ENCODE data around the gene F10.

F10 gene

DNA sequence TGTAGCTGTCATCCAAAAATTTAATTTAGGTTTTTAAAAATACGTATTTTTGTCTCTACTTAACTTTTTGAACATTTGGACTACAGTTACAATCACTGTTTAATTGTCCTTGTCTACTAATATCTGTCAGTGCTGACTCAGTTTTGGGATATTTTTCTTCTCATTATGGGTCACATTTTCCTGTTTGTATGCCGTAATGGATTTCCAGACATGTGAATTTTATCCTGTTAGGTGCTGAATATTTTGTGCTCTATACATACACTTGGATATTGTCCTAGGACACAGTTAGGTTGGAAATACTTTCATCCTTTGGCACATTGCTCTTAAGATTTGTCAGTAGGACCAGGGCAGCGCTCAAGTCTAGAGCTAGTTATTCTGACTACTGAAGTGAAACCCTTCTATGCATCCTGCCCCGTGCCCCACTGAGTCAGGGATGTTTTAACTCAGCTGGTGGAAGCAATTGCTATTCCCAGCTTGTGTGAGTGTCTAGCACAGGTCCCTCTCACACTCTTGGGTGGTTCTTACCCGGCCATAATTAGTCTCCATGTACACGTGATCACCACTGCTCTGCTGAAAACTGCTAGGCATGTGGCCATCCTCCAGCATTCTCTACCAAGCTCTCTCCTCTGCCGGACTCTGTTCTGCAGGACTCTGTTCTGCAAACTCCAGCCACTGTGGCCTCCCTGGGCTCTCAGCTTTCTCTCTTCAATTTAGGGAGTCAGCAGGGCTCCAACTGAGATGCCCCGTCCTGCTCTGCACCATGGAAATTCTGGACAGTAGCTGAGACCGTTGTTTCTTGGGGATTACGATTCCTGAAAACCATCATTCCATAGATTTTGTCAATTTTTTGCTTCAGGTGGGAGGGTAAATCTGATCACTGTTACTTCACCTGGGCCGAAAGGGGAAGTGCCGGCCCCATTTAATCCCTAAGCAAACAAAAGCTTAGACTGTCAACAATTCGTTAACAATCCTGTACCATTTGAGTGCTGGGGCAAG lies 47.0 kb downstream of the F10 start:
- TF ChIP-seq TSHZ2 (CRISPR knock-in tag; IDR thresholded peaks at IDR 0.05) (no peak), CSRNP3 (CRISPR knock-in tag; IDR thresholded peaks at IDR 0.05) (no peak), ZNF565 (CRISPR knock-in tag; conservative IDR thresholded peaks at IDR 0.05; ENCODE audit: low read depth) (no peak), ZNF70 (CRISPR knock-in tag; IDR thresholded peaks at IDR 0.05) (no peak), ARNTL (CRISPR knock-in tag; IDR thresholded peaks at IDR 0.05; ENCODE audit: borderline replicate concordance, low read depth) (no peak), ESRRG (CRISPR knock-in tag; IDR thresholded peaks at IDR 0.05) (no peak), CREB5 (CRISPR knock-in tag; IDR thresholded peaks at IDR 0.05; ENCODE audit: low read depth) (no peak), TOX (CRISPR knock-in tag; IDR thresholded peaks at IDR 0.05; ENCODE audit: borderline replicate concordance) (no peak), ZFP30 (CRISPR knock-in tag; IDR thresholded peaks at IDR 0.05) (no peak), PPARA (CRISPR knock-in tag; IDR thresholded peaks at IDR 0.05; ENCODE audit: borderline replicate concordance) (no peak), SNAI2 (CRISPR knock-in tag; IDR thresholded peaks at IDR 0.05) (no peak), TCF4 (CRISPR knock-in tag; IDR thresholded peaks at IDR 0.05; ENCODE audit: borderline replicate concordance) (no peak)
- TF ChIP-seq, protein P1, sequence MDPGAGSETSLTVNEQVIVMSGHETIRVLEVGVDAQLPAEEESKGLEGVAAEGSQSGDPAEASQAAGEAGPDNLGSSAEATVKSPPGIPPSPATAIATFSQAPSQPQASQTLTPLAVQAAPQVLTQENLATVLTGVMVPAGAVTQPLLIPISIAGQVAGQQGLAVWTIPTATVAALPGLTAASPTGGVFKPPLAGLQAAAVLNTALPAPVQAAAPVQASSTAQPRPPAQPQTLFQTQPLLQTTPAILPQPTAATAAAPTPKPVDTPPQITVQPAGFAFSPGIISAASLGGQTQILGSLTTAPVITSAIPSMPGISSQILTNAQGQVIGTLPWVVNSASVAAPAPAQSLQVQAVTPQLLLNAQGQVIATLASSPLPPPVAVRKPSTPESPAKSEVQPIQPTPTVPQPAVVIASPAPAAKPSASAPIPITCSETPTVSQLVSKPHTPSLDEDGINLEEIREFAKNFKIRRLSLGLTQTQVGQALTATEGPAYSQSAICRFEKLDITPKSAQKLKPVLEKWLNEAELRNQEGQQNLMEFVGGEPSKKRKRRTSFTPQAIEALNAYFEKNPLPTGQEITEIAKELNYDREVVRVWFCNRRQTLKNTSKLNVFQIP (CRISPR knock-in tag; IDR thresholded peaks at IDR 0.05; ENCODE audit: borderline replicate concordance, low read depth) = no peak
- ATAC-seq = no peak

DNA sequence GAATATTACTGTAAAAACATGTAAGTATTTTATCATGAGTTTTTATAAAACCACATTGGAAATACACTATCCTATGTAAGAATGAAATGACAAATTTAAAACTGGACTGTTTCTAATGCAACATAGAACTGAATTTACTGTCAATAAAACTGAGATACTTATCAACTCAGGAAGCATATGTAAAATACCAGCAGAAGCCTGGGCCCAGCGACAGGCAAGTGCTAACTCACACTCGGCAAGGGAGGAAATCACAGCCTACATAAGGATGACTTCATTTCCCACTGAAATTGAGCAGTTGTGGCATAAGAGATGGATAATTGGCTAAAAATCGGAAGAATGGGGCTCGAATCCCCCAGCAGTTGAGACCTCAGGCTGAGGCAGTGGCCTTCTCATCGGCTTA lies 47.9 kb downstream of the F10 start:
- no peak for ATAC-seq
- TF ChIP-seq ZC3H10 (CRISPR knock-in tag; IDR thresholded peaks at IDR 0.05) (no peak), OSR1 (CRISPR knock-in tag; IDR thresholded peaks at IDR 0.05) (no peak), ZNF70 (CRISPR knock-in tag; IDR thresholded peaks at IDR 0.05) (no peak), ZFP30 (CRISPR knock-in tag; IDR thresholded peaks at IDR 0.05) (no peak), CSRNP3 (CRISPR knock-in tag; IDR thresholded peaks at IDR 0.05) (no peak), ZFP3 (CRISPR knock-in tag; IDR thresholded peaks at IDR 0.05) (no peak), TCF4 (CRISPR knock-in tag; IDR thresholded peaks at IDR 0.05; ENCODE audit: borderline replicate concordance) (no peak)

GRCh38 chr13:113171250-113172125 lies 48.9 kb downstream of the F10 start:
- no peak for TF ChIP-seq RARB (CRISPR knock-in tag; IDR thresholded peaks at IDR 0.05)
- TF ChIP-seq CSDC2 (CRISPR knock-in tag; IDR thresholded peaks at IDR 0.05) = no peak
- TF ChIP-seq BACH2 (CRISPR knock-in tag; IDR thresholded peaks at IDR 0.05; ENCODE audit: borderline replicate concordance) = no peak
- TF ChIP-seq ZNF8 (CRISPR knock-in tag; IDR thresholded peaks at IDR 0.05) = no peak
- no peak for TF ChIP-seq GLIS3 (CRISPR knock-in tag; IDR thresholded peaks at IDR 0.05)
- no peak for TF ChIP-seq ESRRG (CRISPR knock-in tag; IDR thresholded peaks at IDR 0.05)
- no peak for TF ChIP-seq PPARA (CRISPR knock-in tag; IDR thresholded peaks at IDR 0.05; ENCODE audit: borderline replicate concordance)
- no peak for TF ChIP-seq ZFP3 (CRISPR knock-in tag; IDR thresholded peaks at IDR 0.05)
- no peak for TF ChIP-seq ZNF565 (CRISPR knock-in tag; conservative IDR thresholded peaks at IDR 0.05; ENCODE audit: low read depth)
- TF ChIP-seq ZC3H10 (CRISPR knock-in tag; IDR thresholded peaks at IDR 0.05) = no peak
- TF ChIP-seq, protein P1 (CRISPR knock-in tag; IDR thresholded peaks at IDR 0.05; ENCODE audit: borderline replicate concordance, low read depth) = no peak
- TF ChIP-seq ARNTL (CRISPR knock-in tag; IDR thresholded peaks at IDR 0.05; ENCODE audit: borderline replicate concordance, low read depth) = no peak
- no peak for TF ChIP-seq CREB5 (CRISPR knock-in tag; IDR thresholded peaks at IDR 0.05; ENCODE audit: low read depth)
- no peak for ATAC-seq

Data from SK-N-SH treated with all-trans-retinoic acid at 6 μM for 48 hours (cell line).